HepG2 (cell line): ENCODE data around the gene TUBGCP6. TPM values are rescaled to one million over a fixed set of nuclear protein-coding genes. Genes with fewer than 3 reads are reported as not detected.
A peak's percentile ranks its signal among the peaks of the same experiment; 100 is the strongest.

Experiments
- CERS6 ChIP-seq: sonication (generic); formaldehyde crosslinking; IDR thresholded peaks from 2 replicates; pipeline ENCODE4 v1.5.0; 2020; ENCODE audit warnings: missing genetic modification reagents
- EHMT2 ChIP-seq: fragments of 200-600 bp; sonication (generic); IDR thresholded peaks from 2 replicates; pipeline ENCODE4 v1.7.0; 2017; ENCODE audit warnings: antibody characterized with exemption, low read depth, low read length, borderline replicate concordance
- FOXA1 ChIP-seq, 2 experiments: fragments of 450-650 bp in 1 of 2; sonication (generic) in 1 of 2; formaldehyde crosslinking in 1 of 2; IDR thresholded peaks; 2 replicates each; pipeline versions ENCODE4 v1.4.0 to v1.6.1; 2016 to 2020; ENCODE audit warnings: missing genetic modification reagents in 1 of 2
- FUBP1 ChIP-seq: sonication (generic); formaldehyde crosslinking; IDR thresholded peaks from 2 replicates; pipeline ENCODE4 v1.5.1; 2020; ENCODE audit warnings: missing genetic modification reagents, mild to moderate bottlenecking, borderline replicate concordance
- GZF1 ChIP-seq: sonication (generic); formaldehyde crosslinking; IDR thresholded peaks from 2 replicates; pipeline ENCODE4 v1.5.1; 2020; ENCODE audit warnings: mild to moderate bottlenecking, missing genetic modification reagents
- HIVEP1 ChIP-seq: sonication (generic); formaldehyde crosslinking; IDR thresholded peaks from 2 replicates; pipeline ENCODE4 v1.4.0; 2020; ENCODE audit warnings: mild to moderate bottlenecking, missing genetic modification reagents
- HNF1B ChIP-seq: sonication (generic); formaldehyde crosslinking; IDR thresholded peaks from 2 replicates; pipeline ENCODE4 v1.5.1; 2020; ENCODE audit warnings: mild to moderate bottlenecking, moderate library complexity, missing genetic modification reagents
- MAF1 ChIP-seq: sonication (generic); formaldehyde crosslinking; IDR thresholded peaks from 2 replicates; pipeline ENCODE4 v1.5.0; 2020; ENCODE audit warnings: missing genetic modification reagents, borderline replicate concordance
- MAZ ChIP-seq, 2 experiments: sonication (generic) in 1 of 2; formaldehyde crosslinking in 1 of 2; IDR thresholded peaks; 2 replicates each; pipeline versions ENCODE4 v1.5.0 to v1.6.1; 2012 to 2020; ENCODE audit warnings: low read depth in 2 of 2, mild to moderate bottlenecking in 2 of 2, borderline replicate concordance in 1 of 2, improper control_type of control experiment in 1 of 2, low read length in 1 of 2, missing genetic modification reagents in 1 of 2, moderate library complexity in 1 of 2
- MLLT10 ChIP-seq: sonication (generic); formaldehyde crosslinking; IDR thresholded peaks from 2 replicates; pipeline ENCODE4 v1.4.0; 2020; ENCODE audit warnings: missing genetic modification reagents
- MTF2 ChIP-seq: sonication (generic); formaldehyde crosslinking; IDR thresholded peaks from 2 replicates; pipeline ENCODE4 v1.5.0; 2020; ENCODE audit warnings: missing genetic modification reagents, borderline replicate concordance
- RFX3 ChIP-seq: IDR thresholded peaks from 2 replicates; pipeline ENCODE4 v1.6.1; 2016; ENCODE audit warnings: missing biosample characterization, missing genetic modification reagents
- TFE3 ChIP-seq: IDR thresholded peaks from 2 replicates; pipeline ENCODE4 v1.6.1; 2016
- ZNF382 ChIP-seq: sonication (generic); formaldehyde crosslinking; IDR thresholded peaks from 2 replicates; pipeline ENCODE4 v1.5.0; 2020; ENCODE audit warnings: missing genetic modification reagents, mild to moderate bottlenecking, borderline replicate concordance
- ZNF713 ChIP-seq: sonication (generic); formaldehyde crosslinking; IDR thresholded peaks from 2 replicates; pipeline ENCODE4 v1.4.0; 2020; ENCODE audit warnings: mild to moderate bottlenecking, missing genetic modification reagents
- ZNF775 ChIP-seq: sonication (generic); formaldehyde crosslinking; IDR thresholded peaks from 2 replicates; pipeline ENCODE4 v1.4.0; 2020; ENCODE audit warnings: missing genetic modification reagents, mild to moderate bottlenecking, moderate library complexity, borderline replicate concordance
- ZSCAN31 ChIP-seq: sonication (generic); formaldehyde crosslinking; IDR thresholded peaks from 2 replicates; pipeline ENCODE4 v1.5.0; 2020; ENCODE audit warnings: low read depth, mild to moderate bottlenecking, missing genetic modification reagents
- polyA plus RNA-seq, 8 experiments: library from polyadenylated mRNA; depleted of rRNA in 3 of 8; stranded (reverse) in 7 of 8; unstranded in 1 of 8; fragments of >200 nt; fragmentation: Illumina TruSeq in 4 of 8; extraction: Trizol in 4 of 8; gene quantifications; 2 replicates each; pipeline versions ENCODE4 v1.2.1 to v1.2.3, GENCODE V29; 2011 to 2016; ENCODE audit warnings: low read depth in 4 of 8, missing spikeins in 1 of 8, mixed read lengths in 1 of 8; ENCODE audit not compliant: insufficient read depth in 1 of 8
- total RNA-seq, 5 experiments: library from RNA; depleted of rRNA; stranded (reverse); fragments of >200 nt; fragmentation: Illumina TruSeq; extraction: Trizol; gene quantifications; 2 replicates each; pipeline ENCODE4 v1.2.3, GENCODE V29; 2016; ENCODE audit warnings: low read depth in 1 of 5
- TF ChIP-seq, protein P1 (sequence below): sonication (generic); formaldehyde crosslinking; IDR thresholded peaks from 2 replicates; pipeline ENCODE4 v1.4.0; 2020; ENCODE audit warnings: mild to moderate bottlenecking, missing genetic modification reagents

TUBGCP6 gene
- total and polyA plus RNA-seq, 2 of the 13 experiments (the other 11 are each of a cell fraction or from before 2014, with no cell fraction given) = 14.6 to 15.7 TPM

GRCh38 chr22:50186181-50186714 lies 58.6 kb downstream of the TUBGCP6 start (continued):
- TF ChIP-seq MAZ (IDR thresholded peaks at IDR 0.05; ENCODE audit: borderline replicate concordance, low read depth, low read length) = no peak
- peak; percentile 44; the same call in 1 of the 2 replicates for TF ChIP-seq MAZ (CRISPR knock-in tag; IDR thresholded peaks at IDR 0.05; ENCODE audit: low read depth)
- no peak for TF ChIP-seq ZNF382
- no peak for TF ChIP-seq TFE3
- no peak for TF ChIP-seq MTF2 (CRISPR knock-in tag)
- TF ChIP-seq GZF1 (CRISPR knock-in tag) = no peak
- TF ChIP-seq MAF1 (CRISPR knock-in tag) = no peak
- no peak for TF ChIP-seq RFX3 (CRISPR knock-in tag)
- no peak for TF ChIP-seq EHMT2
- no peak for TF ChIP-seq FUBP1 (CRISPR knock-in tag)
- no peak for TF ChIP-seq HIVEP1 (CRISPR knock-in tag)
- no peak for TF ChIP-seq ZNF713
- TF ChIP-seq ZSCAN31 = 0 out of 2 replicates have a peak, but pooled peaks have one; percentile 51
- no peak for TF ChIP-seq HNF1B (CRISPR knock-in tag)
- TF ChIP-seq CERS6 = no peak
- no peak for TF ChIP-seq ZNF775 (CRISPR knock-in tag)
- TF ChIP-seq FOXA1 (IDR thresholded peaks at IDR 0.05) = no peak
- TF ChIP-seq FOXA1 (CRISPR knock-in tag; IDR thresholded peaks at IDR 0.05) = no peak
- TF ChIP-seq, protein P1, sequence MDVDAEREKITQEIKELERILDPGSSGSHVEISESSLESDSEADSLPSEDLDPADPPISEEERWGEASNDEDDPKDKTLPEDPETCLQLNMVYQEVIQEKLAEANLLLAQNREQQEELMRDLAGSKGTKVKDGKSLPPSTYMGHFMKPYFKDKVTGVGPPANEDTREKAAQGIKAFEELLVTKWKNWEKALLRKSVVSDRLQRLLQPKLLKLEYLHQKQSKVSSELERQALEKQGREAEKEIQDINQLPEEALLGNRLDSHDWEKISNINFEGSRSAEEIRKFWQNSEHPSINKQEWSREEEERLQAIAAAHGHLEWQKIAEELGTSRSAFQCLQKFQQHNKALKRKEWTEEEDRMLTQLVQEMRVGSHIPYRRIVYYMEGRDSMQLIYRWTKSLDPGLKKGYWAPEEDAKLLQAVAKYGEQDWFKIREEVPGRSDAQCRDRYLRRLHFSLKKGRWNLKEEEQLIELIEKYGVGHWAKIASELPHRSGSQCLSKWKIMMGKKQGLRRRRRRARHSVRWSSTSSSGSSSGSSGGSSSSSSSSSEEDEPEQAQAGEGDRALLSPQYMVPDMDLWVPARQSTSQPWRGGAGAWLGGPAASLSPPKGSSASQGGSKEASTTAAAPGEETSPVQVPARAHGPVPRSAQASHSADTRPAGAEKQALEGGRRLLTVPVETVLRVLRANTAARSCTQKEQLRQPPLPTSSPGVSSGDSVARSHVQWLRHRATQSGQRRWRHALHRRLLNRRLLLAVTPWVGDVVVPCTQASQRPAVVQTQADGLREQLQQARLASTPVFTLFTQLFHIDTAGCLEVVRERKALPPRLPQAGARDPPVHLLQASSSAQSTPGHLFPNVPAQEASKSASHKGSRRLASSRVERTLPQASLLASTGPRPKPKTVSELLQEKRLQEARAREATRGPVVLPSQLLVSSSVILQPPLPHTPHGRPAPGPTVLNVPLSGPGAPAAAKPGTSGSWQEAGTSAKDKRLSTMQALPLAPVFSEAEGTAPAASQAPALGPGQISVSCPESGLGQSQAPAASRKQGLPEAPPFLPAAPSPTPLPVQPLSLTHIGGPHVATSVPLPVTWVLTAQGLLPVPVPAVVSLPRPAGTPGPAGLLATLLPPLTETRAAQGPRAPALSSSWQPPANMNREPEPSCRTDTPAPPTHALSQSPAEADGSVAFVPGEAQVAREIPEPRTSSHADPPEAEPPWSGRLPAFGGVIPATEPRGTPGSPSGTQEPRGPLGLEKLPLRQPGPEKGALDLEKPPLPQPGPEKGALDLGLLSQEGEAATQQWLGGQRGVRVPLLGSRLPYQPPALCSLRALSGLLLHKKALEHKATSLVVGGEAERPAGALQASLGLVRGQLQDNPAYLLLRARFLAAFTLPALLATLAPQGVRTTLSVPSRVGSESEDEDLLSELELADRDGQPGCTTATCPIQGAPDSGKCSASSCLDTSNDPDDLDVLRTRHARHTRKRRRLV (CRISPR knock-in tag) = no peak
- TF ChIP-seq MLLT10 (CRISPR knock-in tag) = no peak
